ENCODE data around the gene JRKL.

Gene JRKL

DNA sequence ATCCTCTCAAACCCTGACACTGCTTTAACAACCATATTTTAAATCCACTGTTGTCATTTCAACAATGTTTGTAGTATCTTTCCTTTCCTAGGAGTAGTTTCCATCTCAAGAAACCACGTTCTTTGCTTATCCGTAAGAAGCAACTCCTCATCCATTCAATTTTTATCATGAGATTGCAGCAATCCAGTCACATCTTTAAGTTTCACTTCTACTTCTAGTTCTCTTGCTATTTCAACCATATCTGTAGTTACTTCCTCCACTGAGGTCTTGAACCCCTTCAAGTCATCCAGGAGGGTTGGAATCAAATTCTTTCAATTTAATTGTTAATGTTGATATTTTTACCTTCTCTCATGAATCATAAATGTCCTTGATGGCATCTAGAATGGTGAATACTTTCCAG is 22.5 kb upstream of the JRKL start:
- Mint-ChIP-seq H3K27ac (no peak overlapping the region), H3K9me3 (peaks cover 24% of the 10 kb centered on the region), H3K4me3 (no peak overlapping the region), H3K4me1 (no peaks in the 10 kb centered on the region), H3K27me3 (ENCODE audit: low read depth, poor library complexity) (no peaks in the 10 kb centered on the region), H3K36me3 (ENCODE audit: low read depth) (peaks cover 55% of the 10 kb centered on the region)
- DNase-seq: no peak
- TF ChIP-seq, protein P1, sequence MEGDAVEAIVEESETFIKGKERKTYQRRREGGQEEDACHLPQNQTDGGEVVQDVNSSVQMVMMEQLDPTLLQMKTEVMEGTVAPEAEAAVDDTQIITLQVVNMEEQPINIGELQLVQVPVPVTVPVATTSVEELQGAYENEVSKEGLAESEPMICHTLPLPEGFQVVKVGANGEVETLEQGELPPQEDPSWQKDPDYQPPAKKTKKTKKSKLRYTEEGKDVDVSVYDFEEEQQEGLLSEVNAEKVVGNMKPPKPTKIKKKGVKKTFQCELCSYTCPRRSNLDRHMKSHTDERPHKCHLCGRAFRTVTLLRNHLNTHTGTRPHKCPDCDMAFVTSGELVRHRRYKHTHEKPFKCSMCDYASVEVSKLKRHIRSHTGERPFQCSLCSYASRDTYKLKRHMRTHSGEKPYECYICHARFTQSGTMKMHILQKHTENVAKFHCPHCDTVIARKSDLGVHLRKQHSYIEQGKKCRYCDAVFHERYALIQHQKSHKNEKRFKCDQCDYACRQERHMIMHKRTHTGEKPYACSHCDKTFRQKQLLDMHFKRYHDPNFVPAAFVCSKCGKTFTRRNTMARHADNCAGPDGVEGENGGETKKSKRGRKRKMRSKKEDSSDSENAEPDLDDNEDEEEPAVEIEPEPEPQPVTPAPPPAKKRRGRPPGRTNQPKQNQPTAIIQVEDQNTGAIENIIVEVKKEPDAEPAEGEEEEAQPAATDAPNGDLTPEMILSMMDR (IDR thresholded peaks at IDR 0.05): no peak

DNA sequence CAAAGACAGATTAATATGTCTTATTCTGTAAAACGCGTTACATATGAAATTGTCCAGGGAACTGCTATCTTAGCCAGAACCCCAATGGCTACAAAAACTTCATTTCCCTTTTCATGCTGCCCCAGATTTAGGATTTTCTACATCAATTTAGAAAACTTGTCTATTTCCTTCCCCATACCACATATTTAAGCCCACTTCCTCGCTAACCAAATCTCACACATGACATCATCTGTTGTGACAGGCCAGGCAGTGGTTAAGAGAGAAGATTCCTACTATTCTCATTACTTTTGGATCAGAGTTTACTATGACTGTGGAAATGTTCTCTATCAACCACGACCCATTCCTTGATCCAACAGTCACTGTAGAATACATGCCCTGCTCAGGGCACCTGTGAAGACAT is 16.0 kb upstream of the JRKL start:
- no peak overlapping the region for H3K4me3 Mint-ChIP-seq
- no peaks in the 10 kb centered on the region for H3K4me1 Mint-ChIP-seq
- peaks cover 7% of the 10 kb centered on the region for H3K9me3 Mint-ChIP-seq
- H3K27ac Mint-ChIP-seq: no peak overlapping the region
- H3K27me3 Mint-ChIP-seq (ENCODE audit: low read depth, poor library complexity): no peaks in the 10 kb centered on the region
- TF ChIP-seq, protein P1 (IDR thresholded peaks at IDR 0.05): no peak
- no peak for DNase-seq
- H3K36me3 Mint-ChIP-seq (ENCODE audit: low read depth): peaks cover 40% of the 10 kb centered on the region

DNA sequence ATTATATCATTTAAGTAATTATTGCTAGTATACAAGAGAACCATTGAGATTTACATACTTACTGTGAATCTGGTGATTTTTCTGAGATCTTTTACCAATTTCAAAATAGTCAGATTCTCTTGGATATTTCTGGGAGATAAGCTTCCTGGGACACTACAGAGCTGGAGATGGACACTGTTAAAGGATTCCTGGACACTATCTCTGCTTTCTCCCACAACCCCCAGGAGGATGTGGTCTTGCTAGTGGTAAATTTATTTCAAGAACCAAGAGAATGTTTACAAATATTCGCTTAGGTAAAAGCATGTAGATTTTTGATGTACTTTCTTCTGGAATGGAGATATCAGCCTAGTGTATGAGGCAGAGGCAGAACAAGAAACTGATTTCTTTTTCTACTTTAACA is 13.0 kb upstream of the JRKL start:
- no peaks in the 10 kb centered on the region for H3K9me3 Mint-ChIP-seq
- no peaks in the 10 kb centered on the region for H3K27me3 Mint-ChIP-seq (ENCODE audit: low read depth, poor library complexity)
- H3K27ac Mint-ChIP-seq: no peak overlapping the region
- TF ChIP-seq, protein P1 (IDR thresholded peaks at IDR 0.05): no peak
- H3K4me3 Mint-ChIP-seq: no peak overlapping the region
- H3K36me3 Mint-ChIP-seq (ENCODE audit: low read depth): peaks cover 27% of the 10 kb centered on the region
- H3K4me1 Mint-ChIP-seq: no peaks in the 10 kb centered on the region
- DNase-seq: no peak

DNA sequence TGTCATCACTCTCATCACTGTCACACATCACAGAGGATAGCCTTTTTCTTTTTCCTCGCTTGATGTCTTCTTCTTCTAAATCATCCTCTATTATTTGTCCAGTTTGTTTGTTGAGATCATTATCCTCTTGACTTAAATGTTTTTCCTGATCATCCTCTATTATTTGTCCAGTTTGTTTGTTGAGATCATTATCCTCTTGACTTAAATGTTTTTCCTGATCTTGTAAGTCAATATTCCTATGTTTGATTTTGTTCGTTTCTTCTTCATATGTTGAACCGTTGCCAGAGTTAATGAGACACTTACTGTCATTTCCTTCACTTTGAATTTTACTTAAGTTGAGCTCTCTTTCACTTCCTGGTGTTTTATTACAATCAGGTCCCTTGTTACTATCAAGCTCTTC is 5.7 kb upstream of the JRKL start:
- H3K27ac Mint-ChIP-seq: no peak overlapping the region
- no peaks in the 10 kb centered on the region for H3K9me3 Mint-ChIP-seq
- H3K36me3 Mint-ChIP-seq (ENCODE audit: low read depth): peaks cover 37% of the 10 kb centered on the region
- peaks cover 24% of the 10 kb centered on the region for H3K4me1 Mint-ChIP-seq
- DNase-seq: no peak
- no peak overlapping the region for H3K4me3 Mint-ChIP-seq
- no peaks in the 10 kb centered on the region for H3K27me3 Mint-ChIP-seq (ENCODE audit: low read depth, poor library complexity)
- TF ChIP-seq, protein P1 (IDR thresholded peaks at IDR 0.05): no peak

DNA sequence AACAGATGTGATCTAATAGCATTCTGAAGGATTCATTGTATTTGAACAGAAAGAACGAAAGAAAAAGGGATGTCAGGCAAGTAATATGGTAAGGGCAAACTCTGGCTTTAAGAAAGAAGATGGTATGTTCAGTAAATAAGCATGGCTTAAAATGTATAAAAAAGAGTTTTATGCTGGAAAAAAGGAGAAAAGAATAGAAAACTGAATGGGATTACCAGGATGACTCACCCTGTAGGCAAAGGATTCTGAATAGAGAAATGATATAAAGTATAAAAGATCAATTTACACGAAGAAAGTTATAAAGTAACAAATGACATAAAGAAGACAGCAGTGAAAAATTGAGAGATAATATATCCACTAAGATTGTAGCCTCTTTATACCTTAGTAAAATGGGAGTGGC is 4.6 kb upstream of the JRKL start:
- no peak overlapping the region for H3K27ac Mint-ChIP-seq
- peaks cover 34% of the 10 kb centered on the region for H3K36me3 Mint-ChIP-seq (ENCODE audit: low read depth)
- H3K4me1 Mint-ChIP-seq: peaks cover 28% of the 10 kb centered on the region
- TF ChIP-seq, protein P1 (IDR thresholded peaks at IDR 0.05): no peak
- DNase-seq: no peak
- H3K27me3 Mint-ChIP-seq (ENCODE audit: low read depth, poor library complexity): no peaks in the 10 kb centered on the region
- peaks cover 4% of the 10 kb centered on the region for H3K9me3 Mint-ChIP-seq
- no peak overlapping the region for H3K4me3 Mint-ChIP-seq

DNA sequence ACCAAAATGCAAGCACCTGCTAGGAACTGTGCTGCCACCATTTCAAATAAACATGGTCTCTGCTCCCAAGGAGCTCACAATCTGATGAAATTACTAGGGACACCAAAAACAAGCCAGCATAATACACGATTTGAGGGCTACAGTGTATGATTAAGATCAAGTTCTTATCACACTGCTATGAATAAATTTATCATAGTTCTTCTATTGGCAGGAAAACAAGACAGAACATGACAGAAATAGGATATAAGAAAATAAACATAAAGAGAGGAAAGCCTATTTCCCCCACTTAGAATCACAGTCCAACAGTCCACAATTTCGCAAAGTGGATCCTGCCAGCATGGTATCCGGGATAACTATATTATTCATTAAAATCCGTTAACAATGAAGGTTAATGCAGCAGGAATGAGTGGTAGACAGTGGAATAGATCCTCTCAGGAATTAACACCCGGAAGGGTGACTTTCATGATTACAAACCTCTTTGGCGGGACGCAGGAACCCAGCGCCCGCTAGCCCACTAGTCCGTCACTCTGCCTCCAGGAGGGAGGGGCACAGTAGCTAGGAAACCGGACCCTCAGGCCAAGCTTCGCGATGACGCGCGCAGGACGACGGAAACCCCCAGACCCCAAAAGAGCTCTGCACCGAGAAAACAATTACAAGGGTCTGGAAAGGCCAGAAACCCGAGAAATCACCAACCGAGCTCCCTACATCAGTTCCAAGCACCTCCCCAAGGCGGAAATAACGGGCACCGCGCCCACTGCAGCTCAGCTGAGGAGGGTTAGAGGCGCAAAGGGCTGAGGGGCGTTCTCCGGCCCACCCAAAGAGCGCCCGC is 708 bp upstream of the JRKL start:
- peaks cover 32% of the 10 kb centered on the region for H3K4me1 Mint-ChIP-seq
- H3K27ac Mint-ChIP-seq: peak overlapping the region; percentile 100
- H3K36me3 Mint-ChIP-seq (ENCODE audit: low read depth): peaks cover 46% of the 10 kb centered on the region
- no peaks in the 10 kb centered on the region for H3K27me3 Mint-ChIP-seq (ENCODE audit: low read depth, poor library complexity)
- peak overlapping the region; percentile 95 for H3K4me3 Mint-ChIP-seq
- peaks cover 37% of the 10 kb centered on the region for H3K9me3 Mint-ChIP-seq
- peak; percentile 75 for DNase-seq
- TF ChIP-seq, protein P1 (IDR thresholded peaks at IDR 0.05): no peak

All from nephron progenitor cell (in vitro differentiated cells).